NCI-H526 treated with DMSO at 0.1 percent for 48 hours (cell line): ENCODE measurements around the gene OBP2A.
"Not testable (repeated sequence)": the region's sequence is repeated elsewhere in the genome, so short reads cannot be mapped to it uniquely, and the experiment has no call there.

Experiments used
- DNase-seq: peaks from one replicate; lab custom pipeline; 2025; lab: John Stamatoyannopoulos, UW

Gene OBP2A

DNA sequence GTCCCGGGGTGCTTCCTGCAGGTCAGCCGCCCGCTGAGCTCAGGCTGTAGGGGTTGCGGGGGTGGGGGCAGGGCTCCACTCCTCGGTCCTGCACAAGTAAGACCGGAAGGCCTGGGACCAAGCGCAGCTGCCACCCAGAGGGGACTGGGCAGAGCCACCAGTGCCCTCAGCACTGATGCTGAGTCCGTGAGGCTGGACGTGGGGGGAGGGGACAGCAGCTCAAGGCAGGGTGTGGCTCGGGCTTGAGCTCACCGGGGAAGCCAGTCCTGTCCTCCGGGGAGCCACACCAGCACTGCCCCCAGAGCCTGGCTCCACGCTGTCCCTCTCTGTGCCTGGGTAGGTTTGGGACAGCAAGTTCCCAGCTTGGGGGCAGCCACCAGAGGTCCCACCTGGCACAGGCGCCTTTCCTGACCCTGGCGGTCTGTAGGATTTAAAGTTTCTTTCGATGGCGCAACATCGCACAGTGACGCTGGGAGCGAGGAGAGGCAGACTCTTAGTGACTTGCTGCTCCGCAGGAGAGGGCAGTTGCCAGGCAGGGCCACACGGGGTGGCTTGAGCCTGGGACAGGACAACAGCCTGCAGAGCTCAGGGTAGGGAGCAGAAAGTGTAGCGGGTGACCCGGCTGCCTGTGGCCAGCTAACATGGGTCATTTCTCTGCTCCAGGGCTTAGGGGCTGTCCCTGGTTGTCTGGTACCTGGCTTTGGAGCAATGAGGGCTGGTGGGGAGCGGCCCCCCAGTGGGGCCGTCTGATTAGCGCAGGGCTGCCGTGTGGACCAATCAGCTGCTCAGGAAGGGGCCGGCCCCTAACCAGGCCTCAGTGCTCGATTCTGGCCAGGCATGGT lies 19.0 kb upstream of the OBP2A start:
- no peak for DNase-seq

- DNase-seq = not testable (repeated sequence)
Observed at GRCh38 chr9:135528842-135529435, 17.0 kb upstream of the OBP2A start.

GRCh38 chr9:135530146-135530545 lies 15.8 kb upstream of the OBP2A start:
- no peak for DNase-seq

GRCh38 chr9:135531096-135531495 lies 14.8 kb upstream of the OBP2A start:
- no peak for DNase-seq

- no peak for DNase-seq
Observed at GRCh38 chr9:135533113-135533512, 12.8 kb upstream of the OBP2A start.

GRCh38 chr9:135533674-135534073 lies 12.3 kb upstream of the OBP2A start:
- no peak for DNase-seq

- not testable (repeated sequence) for DNase-seq
Observed at GRCh38 chr9:135534192-135534711, 11.7 kb upstream of the OBP2A start.

DNA sequence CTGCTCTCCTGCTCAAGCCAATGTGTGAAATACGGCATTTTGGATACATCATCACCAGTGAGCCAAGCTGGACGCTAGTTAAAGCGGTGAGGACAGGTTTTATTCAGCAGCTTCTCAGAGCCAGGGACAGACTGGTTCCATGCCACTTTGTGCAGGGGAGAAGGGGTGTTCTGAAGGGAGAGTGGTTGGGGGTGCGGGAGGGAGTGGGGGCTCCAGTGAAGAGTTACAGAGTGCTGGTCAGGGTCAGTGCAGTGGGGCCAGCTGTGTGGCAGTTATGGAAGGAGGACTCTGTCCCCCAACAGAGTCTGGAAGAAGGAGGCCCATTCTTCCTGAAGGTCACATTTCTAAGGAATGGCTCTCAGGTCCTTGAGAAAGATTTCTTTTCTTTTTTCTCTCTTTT lies 11.1 kb upstream of the OBP2A start:
- DNase-seq = not testable (repeated sequence)

DNA sequence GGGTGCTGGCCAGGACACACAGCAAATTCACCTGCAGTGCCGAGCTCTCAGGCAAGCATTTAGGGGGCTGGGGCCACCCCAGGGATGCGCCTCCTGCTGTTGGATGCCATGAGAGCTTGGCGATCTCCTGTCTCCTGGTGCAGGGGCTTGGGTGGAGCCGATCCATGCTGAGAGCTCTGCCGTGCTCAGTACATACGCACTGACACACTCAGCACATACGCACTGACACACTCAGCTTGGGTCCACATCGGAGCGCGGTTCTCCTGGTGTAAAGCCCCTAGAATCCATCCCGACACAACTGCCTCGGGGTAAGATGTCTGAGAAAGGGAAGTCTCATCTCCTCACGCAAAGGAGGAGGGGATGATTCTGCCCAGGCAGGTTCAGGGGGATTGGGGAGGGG lies 10.3 kb upstream of the OBP2A start:
- not testable (repeated sequence) for DNase-seq

GRCh38 chr9:135536216-135536615 lies 9.7 kb upstream of the OBP2A start:
- DNase-seq = no peak

DNA sequence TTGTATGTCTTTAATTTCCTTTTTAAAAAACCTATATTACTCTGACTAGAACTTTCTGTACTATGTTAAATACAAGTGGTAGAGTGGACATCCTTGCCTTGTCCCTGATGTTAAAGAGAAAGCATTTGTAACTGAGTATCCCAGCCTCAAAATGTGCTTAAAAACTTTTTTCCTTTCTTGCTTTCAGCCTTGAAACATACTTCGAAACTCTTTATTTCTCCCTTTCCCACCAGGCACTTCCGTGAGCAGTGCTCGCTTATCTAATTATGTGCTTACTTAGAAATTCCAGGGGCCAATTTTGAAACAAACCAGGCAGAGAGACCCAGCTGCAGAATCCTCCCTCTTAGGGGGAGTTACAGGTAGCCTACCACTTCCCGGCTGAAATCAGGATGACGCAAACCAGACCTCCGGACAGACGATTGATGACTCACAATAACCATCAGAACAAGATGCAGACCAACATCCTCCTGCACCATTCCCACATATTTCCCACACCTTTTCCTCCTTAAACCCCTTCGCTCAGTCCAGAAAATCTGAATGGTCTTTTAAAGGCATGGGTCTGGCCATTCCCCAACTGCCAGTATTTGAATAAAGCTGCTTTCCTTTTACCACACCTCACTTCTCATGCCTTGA lies 2.5 kb upstream of the OBP2A start:
- DNase-seq = not testable (repeated sequence)

GRCh38 chr9:135544981-135545635 lies 818 bp upstream of the OBP2A start:
- DNase-seq = no peak

- not testable (repeated sequence) for DNase-seq
Observed at GRCh38 chr9:135546792-135547617, 1.1 kb downstream of the OBP2A start.

GRCh38 chr9:135547756-135548736 lies 2.1 kb downstream of the OBP2A start:
- DNase-seq = no peak

- not testable (repeated sequence) for DNase-seq
Observed at GRCh38 chr9:135549478-135550343, 3.8 kb downstream of the OBP2A start.

DNA sequence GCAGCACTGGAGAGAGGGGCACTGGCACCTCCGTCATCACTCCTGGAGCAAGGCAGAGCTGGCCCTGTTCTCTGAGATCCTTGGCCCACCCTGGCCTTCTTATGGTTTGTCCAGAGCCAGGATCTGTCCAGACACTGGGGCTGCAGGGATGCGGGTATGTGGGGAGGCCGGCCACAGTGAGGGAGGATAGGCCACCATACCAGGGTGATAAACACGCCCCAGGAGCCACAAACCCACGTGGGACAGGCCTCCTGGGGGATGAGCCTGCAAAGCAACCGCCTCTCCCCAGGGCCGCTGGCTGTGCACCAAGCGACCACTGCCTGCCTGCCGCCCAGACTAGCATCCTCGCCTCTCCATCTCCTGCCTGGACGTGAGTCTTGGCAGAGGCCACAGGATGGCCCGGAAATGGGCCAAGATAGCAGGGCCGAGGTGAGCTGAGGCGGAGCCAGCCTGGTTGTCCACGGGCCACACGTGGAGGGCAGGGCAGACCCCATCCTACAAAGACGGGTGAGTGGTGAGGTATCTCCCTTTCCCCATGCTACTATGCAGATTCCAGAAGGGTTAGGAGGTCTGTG lies 4.5 kb downstream of the OBP2A start:
- no peak for DNase-seq

GRCh38 chr9:135551031-135551430 lies 5.1 kb downstream of the OBP2A start:
- DNase-seq = no peak

DNA sequence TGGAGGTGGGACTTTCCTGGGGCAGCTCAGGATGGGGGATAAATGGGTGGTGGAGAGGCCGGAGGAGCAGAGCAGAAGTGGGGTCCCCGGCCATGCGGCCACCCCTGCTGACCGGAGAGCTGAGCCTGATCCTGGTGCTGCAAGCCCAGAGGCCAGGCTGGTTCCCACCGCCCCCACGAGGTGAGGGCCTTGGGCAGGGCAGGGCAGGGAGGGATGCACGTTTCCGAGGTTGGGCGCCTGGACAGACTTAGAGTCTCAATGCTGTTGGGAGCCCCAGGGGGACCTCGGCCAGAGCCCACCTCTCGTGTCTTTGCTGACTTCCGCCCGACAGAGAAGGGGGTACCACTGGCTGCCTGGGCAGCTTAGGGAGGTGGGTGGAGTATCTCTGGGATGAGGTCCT lies 5.5 kb downstream of the OBP2A start:
- no peak for DNase-seq
